Measurements from ENCODE around the gene GALNTL6. TPM values are rescaled to one million over a fixed set of nuclear protein-coding genes. Genes with fewer than 3 reads are reported as not detected.

Gene GALNTL6
- total and polyA plus RNA-seq, 2 donors (not counting 3 experiments of a cell fraction or from before 2014, with no cell fraction given), result not detected

DNA sequence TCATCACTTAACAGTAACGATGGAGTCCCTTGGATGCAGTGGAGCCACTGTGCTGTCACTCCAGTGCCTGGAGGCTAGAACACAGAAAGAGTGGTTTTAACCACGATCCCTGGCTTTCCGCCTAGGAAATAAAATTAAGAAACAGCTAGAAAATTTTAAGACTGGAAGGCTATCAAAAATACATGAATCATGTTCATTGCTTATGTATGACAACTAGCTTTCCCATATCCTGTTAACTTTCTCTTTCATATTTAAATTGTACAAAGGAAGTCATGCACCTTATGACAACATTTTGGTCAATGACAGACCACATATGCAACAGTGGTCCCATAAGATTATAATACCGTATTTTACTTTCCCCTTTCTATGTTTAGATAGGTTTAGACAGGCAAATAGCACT is 115.1 kb downstream of the GALNTL6 start:
- Histone ChIP-seq H3K9ac (replicated peaks; ENCODE audit: extremely low read depth, insufficient read depth, low read length) (no peak overlapping the region), H3K4me2 (ENCODE audit: insufficient read depth, low read length) (no peak overlapping the region), H3K9me1 (replicated peaks; ENCODE audit: control insufficient read depth, extremely low read depth, insufficient read depth, low read length) (no peaks in the 10 kb centered on the region), H4K20me1 (replicated peaks; ENCODE audit: control insufficient read depth, extremely low read depth, insufficient read depth, low read length) (no peaks in the 10 kb centered on the region), H3K4me1 (ENCODE audit: control insufficient read depth, extremely low read depth, insufficient read depth, low read length) (no peaks in the 10 kb centered on the region), H2AFZ (ENCODE audit: low read depth, low read length) (no peak overlapping the region), H3K36me3 (ENCODE audit: control insufficient read depth in 2 of 2, extremely low read depth in 1 of 2, insufficient read depth in 2 of 2, low read length in 2 of 2) (no peaks in the 10 kb centered on the region), H3K79me2 (ENCODE audit: control insufficient read depth, insufficient read depth, low read length) (no peaks in the 10 kb centered on the region), H3K27me3 (ENCODE audit: control insufficient read depth in 2 of 2, insufficient read depth in 2 of 2, low read length in 2 of 2) (no peaks in the 10 kb centered on the region), H3K9me3 (replicated peaks; ENCODE audit: control insufficient read depth, insufficient read depth, low read length) (no peaks in the 10 kb centered on the region), H3K27ac (ENCODE audit: insufficient read depth, low read depth, low read length) (no peak overlapping the region), H3K4me3 (replicated peaks in 1 of 3; ENCODE audit: insufficient read depth in 1 of 3, low read depth in 1 of 3, low read length in 3 of 3) (no peak overlapping the region)
- no TSS peak for BruUV-seq (replicated peaks)
- no peak for TF ChIP-seq JUN (IDR thresholded peaks at IDR 0.05; ENCODE audit: borderline replicate concordance, insufficient read depth, insufficient read length, low read depth)
- TF ChIP-seq MAX (IDR thresholded peaks at IDR 0.05; ENCODE audit: insufficient read depth, insufficient read length), result no peak
- no peak for TF ChIP-seq GATA2 (IDR thresholded peaks at IDR 0.05; ENCODE audit: insufficient read depth, insufficient read length, low read depth, low read length)
- no peak for TF ChIP-seq EZH2 (IDR thresholded peaks at IDR 0.05; ENCODE audit: borderline replicate concordance, low read depth, low read length, severe bottlenecking)
- no peak for TF ChIP-seq FOS (IDR thresholded peaks at IDR 0.05; ENCODE audit: borderline replicate concordance, insufficient read depth, low read length)
- intact Hi-C loops (cut with micrococcal nuclease) (no loop called here), dilution Hi-C loops (cut with MboI; ENCODE audit: extremely low pct_ligation_motif_present, low sequenced_read_pairs) (no loop called here)
- DNase-seq (ENCODE audit: low read depth, low spot score) (no peak), FAIRE-seq (no peak)
- CTCF ChIA-PET, result no interaction called here
- POLR2A ChIA-PET, result no interaction called here

DNA sequence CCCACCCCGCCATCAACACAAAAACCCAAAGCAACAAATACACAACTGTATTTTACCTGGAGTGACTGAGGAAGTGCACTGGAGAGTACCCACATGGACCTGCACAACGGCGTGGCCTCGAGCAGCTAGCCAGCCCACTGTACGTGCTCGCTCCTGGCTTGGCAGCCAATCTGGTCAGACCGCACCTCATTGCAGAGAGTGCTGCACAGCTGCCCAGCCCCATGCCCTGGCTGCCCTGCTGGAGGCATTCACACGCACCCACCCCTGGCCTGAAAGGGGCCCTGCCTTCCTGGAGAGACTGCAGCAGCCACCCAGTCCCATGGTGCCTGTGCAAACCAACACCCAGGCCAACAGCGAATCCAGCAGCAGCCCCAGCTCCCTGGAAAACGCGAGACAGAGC is 116.3 kb downstream of the GALNTL6 start:
- Histone ChIP-seq H3K27me3 (ENCODE audit: control insufficient read depth in 2 of 2, insufficient read depth in 2 of 2, low read length in 2 of 2) (no peaks in the 10 kb centered on the region), H3K4me2 (ENCODE audit: insufficient read depth, low read length) (no peak overlapping the region), H3K4me1 (ENCODE audit: control insufficient read depth, extremely low read depth, insufficient read depth, low read length) (no peaks in the 10 kb centered on the region), H3K9me3 (replicated peaks; ENCODE audit: control insufficient read depth, insufficient read depth, low read length) (no peaks in the 10 kb centered on the region), H3K9me1 (replicated peaks; ENCODE audit: control insufficient read depth, extremely low read depth, insufficient read depth, low read length) (no peaks in the 10 kb centered on the region), H3K4me3 (replicated peaks in 1 of 3; ENCODE audit: insufficient read depth in 1 of 3, low read depth in 1 of 3, low read length in 3 of 3) (no peak overlapping the region), H3K9ac (replicated peaks; ENCODE audit: extremely low read depth, insufficient read depth, low read length) (no peak overlapping the region), H4K20me1 (replicated peaks; ENCODE audit: control insufficient read depth, extremely low read depth, insufficient read depth, low read length) (no peaks in the 10 kb centered on the region), H3K36me3 (ENCODE audit: control insufficient read depth in 2 of 2, extremely low read depth in 1 of 2, insufficient read depth in 2 of 2, low read length in 2 of 2) (no peaks in the 10 kb centered on the region), H3K27ac (ENCODE audit: insufficient read depth, low read depth, low read length) (no peak overlapping the region), H3K79me2 (ENCODE audit: control insufficient read depth, insufficient read depth, low read length) (no peaks in the 10 kb centered on the region), H2AFZ (ENCODE audit: low read depth, low read length) (no peak overlapping the region)
- no peak for FAIRE-seq
- intact Hi-C loops (cut with micrococcal nuclease) (no loop called here), dilution Hi-C loops (cut with MboI; ENCODE audit: extremely low pct_ligation_motif_present, low sequenced_read_pairs) (no loop called here)
- no peak for DNase-seq (ENCODE audit: low read depth, low spot score)
- ChIA-PET POLR2A (no interaction called here), CTCF (no interaction called here)
- no peak for TF ChIP-seq POLR2AphosphoS5 (IDR thresholded peaks at IDR 0.05; ENCODE audit: insufficient read depth, low read depth, low read length)
- TF ChIP-seq MAX (IDR thresholded peaks at IDR 0.05; ENCODE audit: insufficient read depth, insufficient read length), result no peak
- no peak for TF ChIP-seq GATA2 (IDR thresholded peaks at IDR 0.05; ENCODE audit: insufficient read depth, insufficient read length, low read depth, low read length)
- TF ChIP-seq EZH2 (IDR thresholded peaks at IDR 0.05; ENCODE audit: borderline replicate concordance, low read depth, low read length, severe bottlenecking), result no peak
- no peak for TF ChIP-seq FOS (IDR thresholded peaks at IDR 0.05; ENCODE audit: borderline replicate concordance, insufficient read depth, low read length)
- no peak for TF ChIP-seq POLR2A (IDR thresholded peaks at IDR 0.05; ENCODE audit: low read depth, low read length)
- TF ChIP-seq, protein P1, sequence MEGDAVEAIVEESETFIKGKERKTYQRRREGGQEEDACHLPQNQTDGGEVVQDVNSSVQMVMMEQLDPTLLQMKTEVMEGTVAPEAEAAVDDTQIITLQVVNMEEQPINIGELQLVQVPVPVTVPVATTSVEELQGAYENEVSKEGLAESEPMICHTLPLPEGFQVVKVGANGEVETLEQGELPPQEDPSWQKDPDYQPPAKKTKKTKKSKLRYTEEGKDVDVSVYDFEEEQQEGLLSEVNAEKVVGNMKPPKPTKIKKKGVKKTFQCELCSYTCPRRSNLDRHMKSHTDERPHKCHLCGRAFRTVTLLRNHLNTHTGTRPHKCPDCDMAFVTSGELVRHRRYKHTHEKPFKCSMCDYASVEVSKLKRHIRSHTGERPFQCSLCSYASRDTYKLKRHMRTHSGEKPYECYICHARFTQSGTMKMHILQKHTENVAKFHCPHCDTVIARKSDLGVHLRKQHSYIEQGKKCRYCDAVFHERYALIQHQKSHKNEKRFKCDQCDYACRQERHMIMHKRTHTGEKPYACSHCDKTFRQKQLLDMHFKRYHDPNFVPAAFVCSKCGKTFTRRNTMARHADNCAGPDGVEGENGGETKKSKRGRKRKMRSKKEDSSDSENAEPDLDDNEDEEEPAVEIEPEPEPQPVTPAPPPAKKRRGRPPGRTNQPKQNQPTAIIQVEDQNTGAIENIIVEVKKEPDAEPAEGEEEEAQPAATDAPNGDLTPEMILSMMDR (IDR thresholded peaks at IDR 0.05; ENCODE audit: extremely low read depth in 1 of 2, insufficient read depth in 1 of 2, low read depth in 1 of 2, low read length in 2 of 2), result no peak
- BruUV-seq (replicated peaks), result no TSS peak

Measured in endothelial cell of umbilical vein (primary cell).